Mucosa of stomach (tissue), 1 donor: ENCODE data around the gene NTM.

Source experiments
- H3K27me3 ChIP-seq: one replicate; pipeline ENCODE4 v1.7.0; 2013; ENCODE audit warnings: mild to moderate bottlenecking, low read length; ENCODE audit not compliant: control insufficient read depth, insufficient read depth
- H3K36me3 ChIP-seq: one replicate; pipeline ENCODE4 v1.7.0; 2013; ENCODE audit warnings: low read length; ENCODE audit not compliant: control insufficient read depth, insufficient read depth
- H3K4me1 ChIP-seq: one replicate; pipeline ENCODE4 v1.7.0; 2013; ENCODE audit warnings: mild to moderate bottlenecking, low read length; ENCODE audit not compliant: control insufficient read depth, insufficient read depth
- H3K4me3 ChIP-seq: one replicate; pipeline ENCODE4 v1.7.0; 2013; ENCODE audit warnings: low read length
- H3K9ac ChIP-seq: one replicate; pipeline ENCODE4 v1.7.0; 2013; ENCODE audit warnings: mild to moderate bottlenecking, low read length, moderate library complexity
- H3K9me3 ChIP-seq: one replicate; pipeline ENCODE4 v1.7.0; 2013; ENCODE audit warnings: mild to moderate bottlenecking, low read length, moderate library complexity; ENCODE audit not compliant: control insufficient read depth
- donor health status: Pancreatic carcinoma.

NTM gene

GRCh38 chr11:131685206-131685605 lies 314.8 kb downstream of the NTM start:
- Histone ChIP-seq H3K27me3 (peaks cover 15% of the 10 kb centered on the region), H3K9ac (no peak overlapping the region), H3K36me3 (no peaks in the 10 kb centered on the region), H3K4me1 (no peaks in the 10 kb centered on the region), H3K9me3 (no peaks in the 10 kb centered on the region), H3K4me3 (no peak overlapping the region)

DNA sequence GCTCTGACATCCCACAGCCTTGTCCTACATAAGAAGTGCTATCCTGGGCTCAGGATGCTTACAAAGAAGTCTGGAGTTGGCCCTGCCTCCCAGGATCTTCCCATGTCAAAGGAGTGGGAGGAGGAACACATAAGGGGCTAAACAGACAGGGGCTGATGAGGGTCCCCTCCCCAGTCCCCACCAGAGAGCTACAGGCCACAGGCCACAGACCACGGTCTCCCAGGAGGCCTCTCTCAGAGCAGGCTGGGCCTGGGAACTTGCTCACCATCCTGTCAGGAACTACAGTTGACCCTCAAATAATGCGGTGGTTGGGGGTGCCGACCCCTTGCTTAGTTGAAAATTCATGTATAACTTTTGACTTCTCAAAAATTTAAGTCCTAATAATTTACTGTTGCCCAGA lies 315.5 kb downstream of the NTM start:
- Histone ChIP-seq H3K4me3 (no peak overlapping the region), H3K9me3 (no peaks in the 10 kb centered on the region), H3K4me1 (no peaks in the 10 kb centered on the region), H3K36me3 (no peaks in the 10 kb centered on the region), H3K9ac (no peak overlapping the region), H3K27me3 (peaks cover 15% of the 10 kb centered on the region)

DNA sequence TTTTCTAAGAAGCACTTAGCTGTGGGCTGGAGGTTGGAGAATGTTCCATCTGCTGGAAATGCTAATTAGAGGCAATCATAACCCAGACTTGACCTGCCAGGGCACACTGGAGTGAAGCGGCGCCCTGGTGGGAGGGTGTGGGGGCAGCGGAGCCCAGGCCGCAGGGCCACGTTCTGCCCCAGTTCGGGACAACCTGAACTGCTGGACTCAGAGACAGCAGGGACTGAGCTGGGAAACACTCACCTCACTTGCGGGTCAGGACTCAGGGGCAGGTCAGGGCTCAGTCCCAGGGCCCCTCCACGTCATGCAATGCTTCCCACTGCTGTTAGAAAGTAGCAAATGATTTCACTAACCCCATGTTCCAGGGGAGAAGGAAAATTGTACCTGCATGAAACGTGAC lies 316.4 kb downstream of the NTM start:
- Histone ChIP-seq H3K4me1 (no peaks in the 10 kb centered on the region), H3K36me3 (no peaks in the 10 kb centered on the region), H3K9me3 (no peaks in the 10 kb centered on the region), H3K4me3 (no peak overlapping the region), H3K9ac (no peak overlapping the region), H3K27me3 (peaks cover 18% of the 10 kb centered on the region)

GRCh38 chr11:131687291-131688047 lies 317.1 kb downstream of the NTM start:
- Histone ChIP-seq H3K9me3 (no peaks in the 10 kb centered on the region), H3K4me3 (no peak overlapping the region), H3K36me3 (no peaks in the 10 kb centered on the region), H3K4me1 (no peaks in the 10 kb centered on the region), H3K9ac (no peak overlapping the region), H3K27me3 (peaks cover 24% of the 10 kb centered on the region)

DNA sequence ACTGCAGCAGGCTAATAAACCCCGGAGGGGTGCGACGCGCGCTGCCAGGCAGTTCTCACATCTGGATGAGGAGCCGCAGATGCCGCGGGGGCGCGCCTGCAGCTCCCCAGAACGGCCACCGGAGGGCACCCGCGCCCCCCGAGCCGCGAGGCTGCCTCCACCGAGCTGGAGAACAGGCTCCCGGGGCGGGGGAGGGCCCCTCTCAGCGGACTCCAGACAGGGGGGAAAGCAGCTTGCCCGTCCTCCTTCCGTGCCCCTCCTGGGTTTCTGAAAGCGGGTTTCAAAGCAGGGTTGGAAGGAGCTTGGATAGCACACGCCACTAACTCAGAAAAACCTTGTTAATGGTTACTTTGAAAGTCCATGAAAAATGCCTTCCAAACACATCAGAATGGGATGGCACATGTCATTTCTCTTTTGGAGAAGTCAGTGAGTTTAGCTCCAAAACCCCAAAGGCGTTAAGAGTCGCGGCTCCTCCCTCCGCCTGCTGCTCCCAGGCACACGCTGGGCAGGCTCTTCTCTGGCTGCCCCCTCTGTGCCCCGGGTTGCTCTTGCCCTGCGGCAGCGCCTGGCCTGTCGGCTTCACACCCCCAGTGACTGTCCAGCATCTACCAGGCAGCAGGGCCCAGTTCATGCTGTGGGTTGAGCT lies 317.8 kb downstream of the NTM start:
- Histone ChIP-seq H3K9me3 (no peaks in the 10 kb centered on the region), H3K4me1 (no peaks in the 10 kb centered on the region), H3K27me3 (peaks cover 25% of the 10 kb centered on the region), H3K36me3 (no peaks in the 10 kb centered on the region), H3K4me3 (no peak overlapping the region), H3K9ac (no peak overlapping the region)

GRCh38 chr11:131689049-131689925 lies 318.9 kb downstream of the NTM start:
- H3K4me1 ChIP-seq: no peaks in the 10 kb centered on the region
- no peaks in the 10 kb centered on the region for H3K9me3 ChIP-seq
- H3K9ac ChIP-seq: no peak overlapping the region
- no peak overlapping the region for H3K4me3 ChIP-seq
- H3K27me3 ChIP-seq: peaks cover 34% of the 10 kb centered on the region
- H3K36me3 ChIP-seq: no peaks in the 10 kb centered on the region

- no peak overlapping the region for H3K9ac ChIP-seq
- no peaks in the 10 kb centered on the region for H3K36me3 ChIP-seq
- H3K4me1 ChIP-seq: no peaks in the 10 kb centered on the region
- peaks cover 34% of the 10 kb centered on the region for H3K27me3 ChIP-seq
- no peaks in the 10 kb centered on the region for H3K9me3 ChIP-seq
- H3K4me3 ChIP-seq: no peak overlapping the region
Observed at GRCh38 chr11:131690362-131690761, 319.9 kb downstream of the NTM start.

DNA sequence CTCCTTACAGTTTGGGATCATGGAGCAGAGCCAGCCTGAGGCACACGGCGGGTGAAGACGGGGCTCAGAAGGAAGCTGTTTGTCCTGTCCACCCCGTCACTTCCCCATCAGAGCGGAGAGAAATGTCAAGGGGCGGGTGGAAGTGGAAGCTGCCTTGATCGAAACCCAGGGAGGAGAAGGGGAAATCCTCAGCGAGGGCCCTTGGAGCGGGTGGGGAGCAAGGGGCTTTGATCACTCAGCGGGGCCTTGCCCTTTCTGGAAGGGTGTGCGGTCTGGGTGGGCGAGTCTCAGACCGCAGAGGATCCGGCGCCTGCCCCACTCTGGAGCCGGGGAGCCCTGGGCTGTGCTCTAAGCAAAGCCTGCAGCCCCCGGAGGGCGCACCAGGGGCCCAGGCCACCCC lies 320.4 kb downstream of the NTM start:
- no peaks in the 10 kb centered on the region for H3K36me3 ChIP-seq
- H3K9me3 ChIP-seq: no peaks in the 10 kb centered on the region
- H3K9ac ChIP-seq: no peak overlapping the region
- H3K4me3 ChIP-seq: no peak overlapping the region
- H3K27me3 ChIP-seq: peaks cover 34% of the 10 kb centered on the region
- no peaks in the 10 kb centered on the region for H3K4me1 ChIP-seq

DNA sequence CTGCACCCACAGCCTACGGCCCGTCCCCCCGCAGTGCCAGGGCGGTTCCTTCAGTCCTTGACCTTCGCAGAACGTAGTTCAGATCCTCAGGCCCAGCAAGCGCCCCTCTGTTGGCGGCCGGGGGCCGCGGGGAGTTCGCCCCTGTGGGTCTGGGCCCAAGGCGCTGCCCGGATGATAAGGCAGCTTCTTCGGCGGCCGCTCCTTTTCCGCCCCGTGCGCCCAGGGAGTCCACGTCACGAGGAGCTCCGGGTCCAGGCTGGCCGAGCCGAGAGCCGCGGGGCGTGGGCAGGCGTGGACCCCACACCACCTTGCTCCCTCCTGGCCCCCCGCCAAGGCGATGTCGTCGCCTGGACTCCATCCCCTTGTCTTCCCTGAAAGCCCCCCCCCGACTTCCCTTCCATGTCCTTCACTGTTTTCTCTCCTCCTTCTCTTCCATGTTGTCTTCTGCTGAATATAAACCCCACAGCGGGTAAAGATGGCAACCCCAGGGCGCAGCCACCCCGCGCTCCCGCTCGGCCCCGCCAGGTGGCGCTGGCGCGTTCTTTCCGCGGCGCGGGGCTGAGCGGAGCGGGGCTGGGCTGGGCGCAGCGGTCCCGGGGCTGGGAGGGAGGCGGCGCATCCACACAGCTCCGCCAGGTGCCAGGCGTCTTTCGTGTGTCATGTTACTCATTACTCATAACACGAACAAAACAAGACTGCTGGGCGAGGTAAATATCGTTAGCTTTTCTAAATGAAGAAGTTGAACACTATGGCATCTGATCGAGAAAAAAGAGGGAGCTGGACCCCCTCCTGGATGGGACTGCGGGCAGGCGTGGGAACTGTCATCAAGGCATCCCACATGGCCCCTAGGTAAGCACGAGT lies 321.0 kb downstream of the NTM start:
- peaks cover 34% of the 10 kb centered on the region for H3K27me3 ChIP-seq
- no peak overlapping the region for H3K4me3 ChIP-seq
- no peaks in the 10 kb centered on the region for H3K4me1 ChIP-seq
- no peaks in the 10 kb centered on the region for H3K9me3 ChIP-seq
- no peaks in the 10 kb centered on the region for H3K36me3 ChIP-seq
- no peak overlapping the region for H3K9ac ChIP-seq

DNA sequence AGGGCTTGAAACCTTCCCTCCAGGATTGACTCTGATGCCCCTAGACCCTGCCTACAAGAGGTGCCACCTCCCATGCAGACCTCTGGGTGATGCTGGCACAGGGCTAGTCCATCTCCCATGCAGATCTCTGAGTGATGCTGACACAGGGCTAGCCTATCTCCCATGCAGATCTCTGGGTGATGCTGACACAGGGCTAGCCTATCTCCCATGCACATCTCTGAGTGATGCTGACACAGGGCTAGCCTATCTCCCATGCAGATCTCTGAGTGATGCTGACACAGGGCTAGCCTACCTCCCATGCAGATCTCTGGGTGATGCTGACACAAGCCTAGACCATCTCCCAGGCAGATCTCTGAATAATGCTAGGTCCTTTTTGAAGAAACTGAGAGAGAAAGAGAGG lies 321.7 kb downstream of the NTM start:
- Histone ChIP-seq H3K4me1 (no peaks in the 10 kb centered on the region), H3K9me3 (no peaks in the 10 kb centered on the region), H3K36me3 (no peaks in the 10 kb centered on the region), H3K9ac (no peak overlapping the region), H3K4me3 (no peak overlapping the region), H3K27me3 (peaks cover 34% of the 10 kb centered on the region)

- Histone ChIP-seq H3K27me3 (peaks cover 34% of the 10 kb centered on the region), H3K9ac (no peak overlapping the region)
Observed at GRCh38 chr11:131692961-131693360, 322.5 kb downstream of the NTM start.

More at GRCh38 chr11:131692961-131693360, 322.5 kb downstream of the NTM start:
- no peaks in the 10 kb centered on the region for H3K4me1 ChIP-seq
- no peaks in the 10 kb centered on the region for H3K9me3 ChIP-seq
- H3K4me3 ChIP-seq: no peak overlapping the region
- H3K36me3 ChIP-seq: no peaks in the 10 kb centered on the region
